GM18868 (cell line): Measurements from ENCODE around the gene UCN2.
"Not testable (repeated sequence)": the region's sequence is repeated elsewhere in the genome, so short reads cannot be mapped to it uniquely, and the experiment has no call there.

Source experiments
- ATAC-seq: cut with Tn5 transposase; IDR thresholded peaks from one replicate; pipeline ENCODE4 v1.9.1; 2021; ENCODE audit warnings: mild to moderate bottlenecking, moderate library complexity; ENCODE audit not compliant: unreplicated experiment

The UCN2 gene

DNA sequence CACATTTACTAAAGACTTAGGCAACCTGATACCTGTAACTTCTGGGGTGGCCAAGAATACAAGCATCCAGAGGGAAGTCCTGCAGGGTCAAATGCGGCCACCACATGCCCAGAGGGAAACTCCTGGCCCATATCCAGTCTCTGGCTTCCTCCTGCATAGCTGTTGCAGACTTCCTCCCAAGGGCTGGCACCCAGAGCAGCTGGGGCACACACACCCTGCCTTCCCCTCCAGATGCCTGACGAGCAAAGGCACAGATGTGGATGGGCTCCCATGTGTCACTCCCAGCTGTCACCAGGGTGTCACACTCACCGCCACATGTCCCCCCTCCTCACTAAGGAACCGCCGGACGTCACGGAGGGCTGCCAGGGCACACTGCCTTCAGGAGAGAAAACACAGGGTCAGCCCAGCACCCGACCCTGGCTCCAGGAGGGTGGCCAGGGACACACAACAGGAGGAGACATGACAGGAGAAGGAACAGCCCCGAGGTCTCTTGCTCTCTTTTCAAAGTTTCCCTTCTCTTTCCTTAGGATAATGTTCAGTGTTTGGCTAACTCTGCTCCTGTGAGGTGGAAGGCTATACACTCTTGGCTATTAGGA lies 20.2 kb downstream of the UCN2 start:
- no peak for ATAC-seq

DNA sequence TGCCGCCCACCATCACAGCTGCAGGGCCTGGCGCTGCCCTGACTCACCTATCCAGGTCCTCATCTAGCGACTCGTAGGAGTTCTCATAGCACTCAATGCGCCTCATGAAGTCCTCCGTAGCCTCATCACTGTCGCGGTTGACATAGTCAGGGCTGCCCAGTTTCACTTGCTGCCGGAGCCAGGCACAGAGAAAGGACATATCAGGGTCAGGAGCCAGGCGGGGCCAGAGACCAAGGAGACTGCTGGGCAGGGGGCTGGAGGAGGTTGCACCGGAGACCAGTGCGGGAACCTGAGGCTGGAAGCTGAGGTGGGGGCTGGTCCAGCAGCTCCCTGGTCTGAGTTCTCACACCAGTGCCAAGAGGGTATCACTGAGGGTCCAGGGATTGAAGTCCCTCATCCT lies 25.1 kb downstream of the UCN2 start:
- no peak for ATAC-seq

DNA sequence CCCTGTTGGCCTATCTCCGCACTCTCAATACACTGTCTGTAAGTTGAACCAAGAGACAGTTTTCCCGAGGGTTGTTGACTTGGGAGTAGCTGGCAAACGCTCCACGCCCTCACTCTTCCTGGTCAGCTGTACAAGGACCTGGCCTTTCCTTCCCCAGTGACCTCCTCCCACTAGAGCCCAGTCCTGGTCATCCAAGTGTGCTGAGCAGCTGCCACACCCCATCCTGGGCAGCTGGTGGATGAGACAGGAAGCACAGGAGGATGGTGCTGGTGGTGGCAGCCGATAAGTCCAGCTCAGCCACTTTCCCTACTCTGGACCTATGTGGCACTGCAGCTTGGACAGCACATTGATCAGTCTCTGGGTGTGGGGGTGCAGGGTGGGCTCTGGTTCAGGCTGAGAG lies 26.8 kb downstream of the UCN2 start:
- no peak for ATAC-seq

DNA sequence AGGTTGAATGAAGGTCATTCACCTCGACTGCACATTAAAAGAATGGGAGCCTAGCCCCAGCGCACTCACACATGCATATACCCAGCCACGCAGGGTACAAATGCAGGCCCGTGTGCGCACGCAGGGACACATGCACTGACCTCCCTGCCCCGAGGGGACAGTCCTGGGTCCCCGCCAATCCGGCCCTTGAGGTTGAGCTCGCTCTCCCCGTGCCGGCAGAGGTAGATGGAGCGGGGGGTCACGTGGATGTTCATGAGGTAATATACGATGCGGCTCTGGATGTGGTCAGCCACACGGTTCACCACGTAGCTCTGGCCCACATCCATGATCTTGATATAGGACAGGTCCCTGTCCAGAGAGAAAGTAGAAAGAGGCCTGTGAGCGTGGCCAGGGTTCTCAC lies 27.5 kb downstream of the UCN2 start:
- no peak for ATAC-seq

DNA sequence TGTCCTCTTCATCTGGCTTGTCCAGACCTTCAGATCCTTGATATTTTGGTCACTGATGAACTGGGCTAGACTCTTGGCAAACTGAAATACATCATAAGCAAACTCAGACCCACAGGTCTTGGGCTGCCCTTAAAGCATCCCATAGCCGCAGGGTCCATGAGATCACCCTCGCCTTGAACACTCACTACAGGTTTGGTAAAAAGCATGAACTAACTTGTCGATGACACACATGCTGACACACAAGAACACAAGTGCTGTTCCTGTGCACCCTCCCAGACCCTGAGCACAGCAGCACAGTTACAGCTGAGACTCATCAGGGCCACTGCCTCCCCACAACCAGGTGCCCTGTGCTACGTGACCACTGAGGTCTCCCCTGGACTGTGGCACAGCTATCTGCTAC lies 28.0 kb downstream of the UCN2 start:
- no peak for ATAC-seq

DNA sequence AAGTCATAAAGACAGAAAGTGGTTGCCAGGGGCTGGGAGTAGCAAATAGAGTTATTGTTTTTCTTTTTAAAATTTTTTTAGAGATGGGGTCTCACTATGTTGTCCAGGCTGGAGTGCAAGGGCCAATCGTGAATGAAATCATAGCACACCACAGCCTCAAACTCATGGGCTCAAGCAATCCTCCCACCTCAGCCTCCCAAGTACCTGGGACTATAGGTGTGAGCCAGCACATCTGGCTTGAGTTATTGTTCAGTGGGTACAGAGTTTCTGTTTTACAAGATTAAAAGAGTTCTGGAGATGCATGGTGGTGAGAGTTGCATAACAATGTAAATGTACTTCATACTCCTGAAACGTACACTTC lies 30.6 kb downstream of the UCN2 start:
- no peak for ATAC-seq

DNA sequence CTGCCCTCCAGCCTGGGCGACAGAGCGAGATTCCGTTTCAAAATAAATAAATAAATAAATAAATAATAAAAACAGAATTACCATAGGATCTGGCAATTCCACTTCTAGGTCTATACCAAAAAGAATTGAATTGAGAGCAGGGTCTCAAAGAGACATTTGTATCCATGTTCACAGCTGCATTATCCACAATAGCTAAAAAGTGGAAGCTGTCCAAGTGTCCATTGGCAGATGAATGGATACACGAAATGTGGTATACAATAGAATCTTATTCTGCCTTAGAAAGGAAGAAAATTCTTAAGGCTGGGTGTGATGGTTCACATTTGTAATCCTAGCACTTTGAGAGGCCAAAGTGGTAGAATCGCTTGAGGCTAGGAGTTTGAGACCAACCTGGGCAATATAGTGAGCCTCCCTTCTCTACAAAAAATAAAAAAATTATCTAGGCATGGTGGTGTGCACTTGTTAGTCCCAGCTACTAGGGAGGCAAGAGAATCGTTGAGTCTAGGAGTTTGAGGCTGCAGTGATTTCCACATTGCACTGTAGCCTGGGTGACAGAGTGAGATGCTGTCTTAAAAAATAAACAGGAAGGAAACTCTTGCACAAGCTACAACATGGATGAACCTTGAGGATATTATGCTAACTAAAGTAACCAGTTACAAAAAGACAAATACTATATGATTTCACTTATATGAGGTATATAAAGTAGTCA lies 31.2 kb downstream of the UCN2 start:
- ATAC-seq, result no peak

DNA sequence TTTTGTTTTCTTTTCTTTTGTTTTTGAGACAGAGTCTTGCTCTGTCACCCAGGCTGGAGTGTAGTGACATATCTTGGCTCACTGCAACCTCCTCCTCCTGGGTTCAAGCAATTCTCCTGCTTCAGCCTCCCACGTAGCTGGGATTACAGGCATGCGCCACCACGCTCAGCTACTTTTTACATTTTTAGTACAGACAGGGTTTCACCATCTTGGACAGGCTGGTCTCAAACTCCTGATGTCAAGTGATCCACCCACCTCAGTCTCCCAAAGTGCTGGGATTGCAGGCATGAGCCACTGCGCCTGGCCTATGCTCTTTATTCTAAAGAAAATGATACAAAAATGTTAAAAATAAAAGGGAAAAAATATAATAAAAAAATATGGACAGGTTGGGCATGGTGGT lies 32.9 kb downstream of the UCN2 start:
- not testable (repeated sequence) for ATAC-seq

DNA sequence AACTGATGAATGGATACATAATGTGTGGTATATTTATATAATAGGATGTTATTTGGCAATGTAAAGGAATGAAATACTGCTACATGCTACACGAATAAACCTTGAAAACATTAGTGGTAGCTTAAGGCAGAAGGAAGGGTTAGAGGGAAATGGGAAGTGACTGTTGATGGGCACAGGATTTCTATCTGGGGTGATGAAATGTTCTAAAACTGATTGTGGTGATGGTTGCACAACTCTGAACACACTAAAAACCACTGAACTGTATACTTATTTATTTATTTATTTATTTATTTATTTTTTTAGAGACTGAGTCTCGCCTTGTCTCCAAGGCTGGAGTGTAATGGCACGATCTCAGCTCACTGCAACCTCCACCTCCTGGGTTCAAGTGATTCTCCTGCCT lies 34.8 kb downstream of the UCN2 start:
- no peak for ATAC-seq

DNA sequence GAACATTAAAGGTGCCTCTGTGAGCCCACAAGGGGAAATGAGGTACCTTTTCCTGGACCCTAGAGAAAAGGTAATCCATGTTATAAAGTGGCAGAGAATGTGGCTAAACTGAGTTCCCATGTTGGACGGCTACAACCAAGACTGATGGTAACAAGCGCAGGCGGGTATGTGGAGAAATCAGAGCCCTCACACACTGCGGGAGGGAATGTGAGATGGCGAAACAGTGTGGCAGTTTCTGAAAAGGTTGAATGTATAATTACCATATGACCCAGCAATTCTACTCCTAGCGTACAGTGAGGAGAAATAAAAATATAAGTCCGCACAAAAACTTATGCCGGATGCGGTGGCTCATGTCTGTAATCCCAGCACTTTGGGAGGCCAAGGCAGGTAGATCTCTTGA lies 35.5 kb downstream of the UCN2 start:
- ATAC-seq, result no peak

DNA sequence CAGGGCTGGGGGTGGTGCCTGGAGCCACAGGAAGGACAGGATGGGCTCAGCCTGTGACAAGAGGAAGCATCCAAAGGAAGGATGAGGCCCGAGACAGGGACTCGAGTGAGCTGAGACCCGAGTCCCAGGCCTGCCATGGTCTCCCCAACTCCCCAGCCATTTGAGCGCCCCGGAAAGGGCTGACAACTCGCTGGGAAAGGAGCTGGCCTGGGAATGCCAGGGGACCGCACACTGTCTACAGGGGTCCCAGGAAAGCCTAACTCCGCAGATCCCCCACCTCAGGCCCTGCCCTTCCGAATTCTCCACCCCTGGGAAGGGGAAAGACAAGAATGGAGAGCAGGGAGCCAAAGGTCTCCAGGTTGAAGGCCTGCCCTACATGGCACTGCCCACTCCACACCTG lies 38.6 kb downstream of the UCN2 start:
- no peak for ATAC-seq

DNA sequence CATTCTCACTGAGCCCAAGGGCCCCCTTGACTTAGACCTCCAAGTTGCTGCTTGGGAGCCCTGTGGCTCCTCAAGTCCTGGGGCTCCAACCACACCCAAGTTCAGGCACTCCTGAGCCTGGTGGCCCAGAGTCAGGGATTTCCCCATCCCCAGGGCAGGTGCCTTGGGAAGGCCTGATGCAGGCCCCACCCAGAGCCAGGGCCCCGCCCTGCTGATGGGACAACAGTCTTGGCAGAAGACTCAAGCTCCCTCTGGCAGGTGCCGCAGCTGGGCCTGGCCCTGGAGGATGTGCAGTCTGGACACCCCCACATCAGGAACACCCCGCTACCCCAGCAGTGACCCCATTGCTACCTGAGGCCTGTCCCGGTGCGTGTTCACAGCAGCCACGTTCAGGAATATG lies 41.9 kb downstream of the UCN2 start:
- no peak for ATAC-seq

DNA sequence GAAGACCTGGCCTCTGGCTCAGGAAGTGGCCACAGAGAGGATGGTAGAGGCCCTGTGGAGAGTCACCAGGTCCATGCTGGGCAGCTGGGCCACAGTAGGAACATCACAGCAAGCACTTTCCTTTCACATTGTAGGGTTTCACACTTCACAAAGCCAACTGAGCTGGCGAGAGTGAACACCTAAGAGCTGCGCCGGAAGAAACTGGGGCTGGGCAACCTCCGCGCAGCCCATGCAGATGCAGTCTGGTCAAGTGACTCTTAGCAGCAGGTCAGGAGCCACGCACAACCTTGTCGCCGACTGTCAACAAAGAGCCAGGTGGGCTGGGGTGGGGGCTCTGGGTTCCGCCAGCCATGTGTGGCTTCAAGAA lies 44.3 kb downstream of the UCN2 start:
- no peak for ATAC-seq

DNA sequence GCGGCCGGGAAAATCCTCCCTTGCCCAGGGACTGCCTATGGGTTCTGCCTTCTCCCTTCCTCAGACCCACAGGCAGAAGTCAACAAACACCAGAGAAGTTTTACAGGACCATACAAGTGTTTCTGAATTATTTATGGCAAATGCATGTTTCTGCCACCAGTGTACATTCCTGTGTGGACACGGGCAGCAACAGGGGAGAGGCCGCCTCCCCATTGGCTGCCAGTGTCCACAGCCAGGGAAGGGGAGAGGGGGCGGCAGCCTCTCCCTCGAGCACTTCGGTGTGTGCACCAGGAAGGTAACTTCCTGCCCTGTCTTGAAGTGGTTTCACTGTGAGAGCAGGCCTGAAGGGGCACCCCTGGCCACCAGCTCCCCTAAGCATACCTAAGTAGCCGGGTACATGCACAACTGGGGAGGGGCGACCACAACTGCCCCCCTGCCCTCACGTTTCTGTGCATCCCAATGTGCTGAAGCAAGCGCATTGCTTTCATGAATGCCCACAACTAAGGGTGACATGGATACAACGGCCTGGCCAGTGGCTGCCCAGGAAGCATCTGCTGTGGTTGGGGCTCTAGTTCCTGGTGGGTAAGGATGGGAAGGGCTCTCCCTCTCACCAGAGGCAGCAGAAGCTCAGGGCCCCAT lies 44.8 kb downstream of the UCN2 start:
- ATAC-seq, result no peak

DNA sequence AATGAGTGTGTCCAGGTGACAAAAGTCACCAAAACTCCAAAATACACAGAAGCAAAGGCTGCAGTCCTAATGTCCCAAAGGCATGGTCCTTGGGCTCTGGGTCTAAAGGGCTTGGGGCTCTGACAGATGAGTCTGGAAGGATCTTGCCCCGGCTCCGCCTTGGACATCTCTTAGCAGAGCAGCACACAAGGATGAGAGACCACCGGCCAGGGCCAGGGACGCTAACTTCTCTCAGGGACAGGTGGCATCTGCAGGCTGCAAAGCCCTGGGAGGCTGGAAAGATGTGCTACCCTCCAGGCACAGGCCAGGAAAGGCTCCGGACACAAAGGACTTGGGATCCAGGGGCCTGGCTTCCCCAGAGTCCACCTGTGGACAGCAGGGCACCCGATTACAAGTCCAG lies 45.5 kb downstream of the UCN2 start:
- no peak for ATAC-seq

DNA sequence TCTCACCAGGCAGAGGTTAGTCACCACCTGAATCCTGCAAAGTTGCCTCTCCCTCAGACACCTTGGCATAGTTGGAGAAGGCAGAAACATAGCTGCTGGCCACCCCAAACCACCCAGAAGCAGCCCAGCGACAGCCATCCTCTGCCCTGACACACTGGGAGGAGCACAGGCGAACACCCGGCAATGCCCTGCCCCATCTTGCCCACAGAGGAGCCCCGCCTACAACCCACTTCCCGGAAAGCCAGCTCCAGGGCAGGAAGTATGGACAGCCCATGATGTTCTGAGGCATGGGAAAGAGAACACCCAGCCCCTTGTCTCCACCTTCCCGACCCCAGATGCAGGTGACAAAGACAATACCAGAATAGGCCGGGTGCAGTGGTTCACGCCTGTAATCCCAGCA lies 47.0 kb downstream of the UCN2 start:
- ATAC-seq, result no peak

DNA sequence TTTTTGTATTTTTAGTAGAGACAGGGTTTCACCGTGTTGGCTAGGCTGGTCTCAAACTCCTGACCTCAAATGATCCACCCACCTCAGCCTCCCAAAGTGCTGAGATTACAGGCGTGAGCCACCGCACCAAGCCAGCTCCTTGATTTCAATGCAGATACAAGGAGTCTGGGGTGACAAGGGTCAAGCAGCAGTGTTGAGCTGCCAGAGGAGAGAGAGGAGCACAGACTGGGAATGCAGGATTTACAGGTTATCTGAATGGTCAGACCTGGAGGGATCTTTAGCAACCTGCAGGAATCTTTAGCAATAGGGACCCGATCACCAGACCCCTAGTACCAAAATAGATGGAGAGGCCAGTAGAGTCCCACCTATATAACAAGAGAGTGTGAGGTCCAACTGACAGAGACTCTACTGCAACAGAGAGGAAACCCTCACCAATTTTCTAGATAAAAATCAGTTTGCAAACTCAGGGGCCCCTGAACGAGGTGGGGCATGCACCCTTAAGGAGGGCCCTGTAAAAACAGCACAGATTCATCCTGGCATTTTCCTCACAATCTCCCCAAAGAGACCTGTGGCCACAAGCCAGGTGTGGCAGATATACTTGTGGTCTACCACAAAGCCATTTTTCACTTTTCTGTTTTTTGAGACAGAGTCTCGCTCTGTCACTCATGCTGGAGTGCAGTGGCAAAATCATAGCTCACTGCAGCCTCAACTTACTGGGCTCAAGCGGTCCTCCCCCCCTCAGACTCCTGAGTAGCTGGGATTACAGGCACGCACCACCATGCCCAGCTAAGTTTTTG lies 49.0 kb downstream of the UCN2 start:
- no peak for ATAC-seq
